Uterus (tissue), 4 donors: ENCODE measurements around the gene MPIG6B. TPM values are rescaled to one million over a fixed set of nuclear protein-coding genes. Genes with fewer than 3 reads are reported as not detected.

Source experiments
- DNase-seq, 2 donors: peaks; one replicate each; pipeline ENCODE4 v3.0.0-alpha.2; 2019 to 2020
- H3K27ac ChIP-seq, 2 donors: fragments of 200-600 bp; sonication (generic); 1 replicate in 1 of 2; 2 replicates in 1 of 2; pipeline ENCODE4 v1.5.1; 2016 to 2018
- H3K27me3 ChIP-seq, 2 donors: fragments of 200-600 bp; sonication (generic); one replicate each; pipeline ENCODE4 v1.5.1; 2018 to 2019; ENCODE audit warnings: control low read depth in 1 of 2
- H3K36me3 ChIP-seq, 2 donors: fragments of 200-600 bp; sonication (generic); one replicate each; pipeline ENCODE4 v1.5.1; 2019; ENCODE audit warnings: control low read depth in 1 of 2
- H3K4me1 ChIP-seq, 2 donors: fragments of 200-600 bp; sonication (generic); one replicate each; pipeline ENCODE4 v1.5.1; 2018 to 2019; ENCODE audit warnings: control low read depth in 1 of 2
- H3K4me3 ChIP-seq, 2 donors: fragments of 200-600 bp; sonication (generic); 1 replicate in 1 of 2; 2 replicates in 1 of 2; pipeline ENCODE4 v1.5.1; 2018 to 2019; ENCODE audit warnings: mild to moderate bottlenecking in 1 of 2
- H3K9me3 ChIP-seq, 2 donors: fragments of 200-600 bp; sonication (generic); one replicate each; pipeline ENCODE4 v1.5.1; 2019; ENCODE audit warnings: control low read depth in 1 of 2
- CTCF ChIP-seq, 4 experiments: fragments of 200-600 bp in 2 of 4; fragments of 450-650 bp in 2 of 4; sonication (generic) in 2 of 4; IDR thresholded peaks; one replicate each; pipeline ENCODE4 v1.5.1; 2016 to 2019; ENCODE audit warnings: antibody characterized with exemption in 4 of 4, mild to moderate bottlenecking in 2 of 4, moderate library complexity in 1 of 4
- POLR2A ChIP-seq, 2 donors: fragments of 450-650 bp; IDR thresholded peaks; one replicate each; pipeline ENCODE4 v1.6.1; 2016; ENCODE audit warnings: antibody characterized with exemption in 2 of 2, mild to moderate bottlenecking in 1 of 2, moderate library complexity in 1 of 2
- intact Hi-C: fragments of 100-400 bp; cut with DNase I; formaldehyde crosslinking; loops from one replicate; pipeline ENCODE4 v1.15.1; 2023; ENCODE audit warnings: low total_unique reads
- total RNA-seq, 4 donors: library from RNA; depleted of rRNA in 3 of 4; stranded (reverse); fragments of >200 nt in 3 of 4; gene quantifications; one replicate each; pipeline versions ENCODE4 v1.1.0 to v1.2.4, GENCODE V29; 2014 to 2023
- donor health status: DM: yes; HTN: yes; CAD: no.

MPIG6B gene
- total RNA-seq, 4 donors from 2014 or later: 0.49 TPM; not detected in 3

DNA sequence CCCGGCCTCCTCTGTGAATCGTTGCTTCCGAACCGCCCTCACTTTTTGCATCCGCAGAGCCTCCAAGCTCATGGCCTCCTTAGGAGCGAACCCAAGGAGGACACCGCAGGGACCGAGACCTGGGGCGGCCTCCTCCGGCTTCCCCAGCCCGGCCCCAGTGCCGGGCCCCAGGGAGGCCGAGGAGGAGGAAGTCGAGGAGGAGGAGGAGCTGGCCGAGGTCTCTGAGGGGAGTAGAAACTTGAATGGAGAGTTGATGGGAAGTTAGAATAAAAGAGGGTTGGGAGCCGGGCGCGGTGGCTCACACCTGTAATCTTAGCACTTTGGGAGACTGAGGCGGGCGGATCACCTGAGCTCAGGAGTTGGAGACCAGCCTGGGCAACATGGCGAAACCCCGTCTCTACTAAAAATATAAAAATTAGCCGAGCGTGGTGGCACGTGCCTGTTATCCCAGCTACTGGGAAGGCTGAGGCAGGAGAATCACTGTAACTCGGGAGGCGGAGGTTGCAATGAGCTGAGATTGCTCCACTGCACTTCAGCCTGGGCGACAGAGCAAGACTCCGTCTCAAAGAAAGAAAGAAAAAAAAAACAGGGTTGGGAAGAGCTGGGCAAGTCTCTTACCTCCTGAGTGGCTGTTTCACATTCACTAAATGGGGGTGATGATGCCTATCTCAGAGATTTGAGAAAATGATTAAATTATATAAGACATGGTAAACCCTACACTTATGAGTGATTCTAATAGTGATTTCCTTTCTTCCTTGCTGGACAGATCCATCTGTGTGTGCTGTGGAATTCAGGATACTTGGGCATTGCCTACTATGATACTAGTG lies 17.4 kb downstream of the MPIG6B start:
- no peak for DNase-seq
- H3K27me3 ChIP-seq: no peaks in the 10 kb centered on the region
- peak overlapping the region; percentile 71 to 80 for H3K27ac ChIP-seq
- intact Hi-C loops: no loop called here
- H3K4me3 ChIP-seq: peak overlapping the region; percentile 60 to 85
- TF ChIP-seq POLR2A (IDR thresholded peaks at IDR 0.05): no peak
- no peak for TF ChIP-seq CTCF (IDR thresholded peaks at IDR 0.05)
- no peaks in the 10 kb centered on the region for H3K36me3 ChIP-seq
- peaks cover 0 to 13% of the 10 kb centered on the region in 2 donors for H3K4me1 ChIP-seq
- no peaks in the 10 kb centered on the region for H3K9me3 ChIP-seq

- intact Hi-C loops: no loop called here
- Histone ChIP-seq H3K4me3 (no peak overlapping the region), H3K4me1 (peaks cover 0 to 11% of the 10 kb centered on the region in 2 donors), H3K27ac (no peak overlapping the region), H3K9me3 (no peaks in the 10 kb centered on the region), H3K27me3 (no peaks in the 10 kb centered on the region), H3K36me3 (no peaks in the 10 kb centered on the region)
- TF ChIP-seq POLR2A (IDR thresholded peaks at IDR 0.05) (no peak), CTCF (IDR thresholded peaks at IDR 0.05) (no peak)
- no peak for DNase-seq
Observed at GRCh38 chr6:31741815-31742214, 18.6 kb downstream of the MPIG6B start.

GRCh38 chr6:31742894-31743293 lies 19.7 kb downstream of the MPIG6B start:
- Histone ChIP-seq H3K36me3 (no peaks in the 10 kb centered on the region), H3K4me1 (peaks cover 0 to 9% of the 10 kb centered on the region in 2 donors), H3K27ac (no peak overlapping the region), H3K27me3 (no peaks in the 10 kb centered on the region), H3K4me3 (no peak overlapping the region), H3K9me3 (no peaks in the 10 kb centered on the region)
- TF ChIP-seq POLR2A (IDR thresholded peaks at IDR 0.05): no peak
- no peak for TF ChIP-seq CTCF (IDR thresholded peaks at IDR 0.05)
- DNase-seq: no peak
- intact Hi-C loops: no loop called here

- H3K36me3 ChIP-seq: no peaks in the 10 kb centered on the region
- H3K27me3 ChIP-seq: no peaks in the 10 kb centered on the region
- no peak for DNase-seq
- H3K4me3 ChIP-seq: no peak overlapping the region
- H3K4me1 ChIP-seq: peaks cover 0 to 5% of the 10 kb centered on the region in 2 donors
- no peak overlapping the region for H3K27ac ChIP-seq
- no peaks in the 10 kb centered on the region for H3K9me3 ChIP-seq
- TF ChIP-seq CTCF (IDR thresholded peaks at IDR 0.05): no peak
- no peak for TF ChIP-seq POLR2A (IDR thresholded peaks at IDR 0.05)
- intact Hi-C loops: no loop called here
Observed at GRCh38 chr6:31744422-31744821, 21.2 kb downstream of the MPIG6B start.

DNA sequence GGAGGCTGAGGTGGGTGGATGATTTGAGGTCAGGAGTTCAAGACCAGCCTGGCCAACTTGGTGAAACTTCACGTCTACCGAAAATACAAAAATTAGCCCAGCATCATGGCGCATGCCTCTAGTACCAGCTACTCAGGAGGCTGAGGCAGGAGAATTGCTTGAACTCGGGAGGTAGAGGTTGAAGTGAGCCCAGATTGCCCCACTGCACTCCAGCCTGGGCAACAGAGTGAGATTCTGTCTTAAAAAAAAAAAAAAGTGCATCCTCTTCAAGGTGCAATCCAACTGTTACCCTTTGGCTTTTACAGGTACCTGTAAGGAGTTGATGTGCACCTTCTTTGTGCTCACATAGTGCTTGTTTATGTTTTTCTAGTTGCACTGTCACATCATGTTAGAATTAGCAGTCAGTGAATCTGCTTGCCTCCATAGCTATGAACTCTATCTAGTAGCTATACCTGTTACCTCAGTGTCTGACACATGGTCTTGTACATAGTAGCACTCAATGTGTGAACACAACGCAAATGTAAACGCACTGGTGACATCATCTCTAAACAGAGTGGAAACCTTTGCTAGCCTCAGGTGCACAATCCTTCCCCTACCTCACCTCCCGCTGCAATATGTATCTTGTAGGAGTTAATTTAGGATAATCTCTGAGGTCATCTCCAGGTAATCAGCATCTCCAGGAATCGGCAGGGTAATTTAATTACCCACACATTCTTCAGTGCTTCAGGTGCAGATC lies 26.3 kb downstream of the MPIG6B start:
- no peak overlapping the region for H3K4me3 ChIP-seq
- no peaks in the 10 kb centered on the region for H3K4me1 ChIP-seq
- intact Hi-C loops: no loop called here
- no peaks in the 10 kb centered on the region for H3K36me3 ChIP-seq
- no peaks in the 10 kb centered on the region for H3K9me3 ChIP-seq
- no peak for DNase-seq
- no peaks in the 10 kb centered on the region for H3K27me3 ChIP-seq
- TF ChIP-seq CTCF (IDR thresholded peaks at IDR 0.05) (no peak), POLR2A (IDR thresholded peaks at IDR 0.05) (no peak)
- peak overlapping the region in 1 of 2 donors; percentile 47 for H3K27ac ChIP-seq
